DLD1 (cell line): Measurements from ENCODE around the gene PTPN23.
"Not testable (repeated sequence)": the region's sequence is repeated elsewhere in the genome, so short reads cannot be mapped to it uniquely, and the experiment has no call there.

Source experiments
- in situ Hi-C: cut with HindIII; loops from 2 replicates; pipeline ENCODE4 v1.10.0; 2017; ENCODE audit warnings: low sequenced_read_pairs

Gene PTPN23

GRCh38 chr3:47367631-47368030, 13.2 kb upstream of the PTPN23 start:
- in situ Hi-C loops, result no loop called here

DNA sequence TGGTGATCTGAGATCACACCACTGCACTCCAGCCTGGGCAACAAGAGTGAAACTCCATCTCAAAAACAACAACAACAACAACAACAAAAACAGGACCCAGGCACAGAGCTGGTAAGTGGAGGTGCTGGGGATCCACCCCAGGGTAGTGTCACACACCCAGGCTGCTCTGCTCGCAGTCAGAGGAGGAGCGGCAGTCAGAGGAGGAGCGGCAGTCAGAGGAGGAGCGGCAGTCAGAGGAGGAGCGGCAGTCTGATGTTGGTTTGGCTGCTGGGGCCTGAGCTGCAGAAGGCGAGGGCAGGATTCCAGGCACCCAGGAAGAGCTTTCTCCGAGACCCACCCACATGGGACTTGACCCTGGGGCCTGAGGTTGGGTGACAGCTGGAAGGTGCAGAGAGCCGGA, 10.8 kb upstream of the PTPN23 start:
- in situ Hi-C loops, result not testable (repeated sequence)

GRCh38 chr3:47370887-47371697, 9.7 kb upstream of the PTPN23 start:
- in situ Hi-C loops, result no loop called here

GRCh38 chr3:47374587-47374986, 6.2 kb upstream of the PTPN23 start:
- in situ Hi-C loops, result no loop called here

- in situ Hi-C loops, result no loop called here
Measured at GRCh38 chr3:47376393-47376792, 4.4 kb upstream of the PTPN23 start.

DNA sequence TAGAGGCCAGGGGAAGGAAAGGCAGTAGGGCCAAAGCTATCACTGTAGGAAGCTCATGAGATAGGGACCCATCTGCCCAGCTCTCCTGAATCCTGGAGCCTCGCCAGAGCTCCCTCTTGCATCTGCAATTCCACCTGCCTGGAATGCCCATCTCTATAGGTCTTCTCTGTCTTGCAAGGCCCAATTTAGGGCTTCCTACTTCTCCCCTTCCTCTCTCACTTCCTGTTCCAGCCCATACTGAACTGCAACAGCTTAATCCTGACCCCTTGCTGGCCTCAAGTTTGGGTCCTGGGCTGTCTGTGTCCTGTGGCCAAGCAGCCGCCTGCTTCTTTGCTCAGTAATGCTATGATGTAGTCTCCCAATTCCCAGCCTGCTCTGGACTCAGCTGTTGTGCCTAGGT, 3.6 kb upstream of the PTPN23 start:
- in situ Hi-C loops, result no loop called here

- in situ Hi-C loops, result no loop called here
Measured at GRCh38 chr3:47378869-47379268, 2.0 kb upstream of the PTPN23 start.

DNA sequence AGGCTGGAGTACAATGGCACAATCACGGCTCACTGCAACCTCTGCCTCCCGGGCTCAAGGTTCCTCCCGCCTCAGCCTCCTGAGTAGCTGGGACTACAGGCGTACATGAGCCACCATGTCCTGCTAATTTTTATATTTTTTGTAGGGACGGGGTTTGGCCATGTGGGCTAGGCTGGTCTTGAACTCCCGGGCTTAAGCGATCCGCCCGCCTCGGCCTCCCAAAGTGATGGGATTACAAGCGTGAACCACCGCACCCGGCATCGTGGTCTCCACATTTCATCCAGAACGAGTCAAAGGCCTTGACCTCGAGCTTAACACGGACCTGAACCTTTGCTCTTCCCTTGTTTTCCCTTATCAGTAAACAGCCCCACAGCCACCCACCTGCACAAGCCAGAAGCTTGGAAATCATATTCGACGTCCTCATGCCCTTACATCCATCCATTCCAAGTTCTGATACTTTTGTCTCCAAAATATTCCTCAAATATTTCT, 1.4 kb upstream of the PTPN23 start:
- in situ Hi-C loops, result no loop called here

GRCh38 chr3:47380026-47380600, 708 bp upstream of the PTPN23 start:
- in situ Hi-C loops, result no loop called here

DNA sequence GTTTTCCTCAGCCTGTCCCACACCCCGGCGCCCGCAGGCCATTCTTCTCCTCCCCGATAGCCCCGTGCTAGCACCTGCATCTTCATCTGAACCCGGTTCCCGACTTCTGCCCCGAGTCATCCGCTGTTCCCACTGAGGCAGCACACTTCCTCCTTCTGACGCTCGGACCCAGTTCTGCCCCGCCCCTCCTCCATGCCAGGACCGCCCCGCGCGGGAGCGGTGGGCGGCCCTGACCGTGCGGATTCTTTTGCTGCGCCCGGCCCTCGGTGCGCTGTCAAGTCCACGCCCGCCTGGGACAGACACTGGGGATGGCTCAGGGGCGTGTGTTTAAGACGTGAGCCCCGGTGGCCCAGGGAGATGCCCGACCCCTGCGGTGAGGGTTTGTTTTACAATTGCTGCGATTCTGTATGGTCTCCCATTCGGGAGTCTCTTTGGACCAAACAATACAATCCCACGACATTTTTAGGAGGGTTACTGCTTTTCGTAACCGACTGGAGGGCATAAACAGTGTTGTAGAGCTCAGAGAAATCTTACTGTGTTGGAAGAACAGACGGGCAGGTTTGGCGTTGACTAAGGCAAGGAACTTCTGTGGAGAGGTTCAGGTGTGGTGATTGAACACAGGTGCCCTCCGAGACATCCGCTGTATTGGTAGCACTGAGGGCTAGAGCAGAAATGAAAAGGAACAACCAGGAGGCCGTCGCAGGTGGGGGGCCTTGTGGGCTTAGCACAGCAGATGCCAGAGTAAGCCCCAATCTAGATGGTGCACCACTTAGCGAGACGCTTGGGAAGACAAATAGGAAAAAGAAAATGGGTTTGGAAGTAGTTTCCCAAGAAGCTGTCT, 716 bp downstream of the PTPN23 start:
- in situ Hi-C loops, result no loop called here

- in situ Hi-C loops, result no loop called here
Measured at GRCh38 chr3:47384425-47384824, 3.6 kb downstream of the PTPN23 start.

DNA sequence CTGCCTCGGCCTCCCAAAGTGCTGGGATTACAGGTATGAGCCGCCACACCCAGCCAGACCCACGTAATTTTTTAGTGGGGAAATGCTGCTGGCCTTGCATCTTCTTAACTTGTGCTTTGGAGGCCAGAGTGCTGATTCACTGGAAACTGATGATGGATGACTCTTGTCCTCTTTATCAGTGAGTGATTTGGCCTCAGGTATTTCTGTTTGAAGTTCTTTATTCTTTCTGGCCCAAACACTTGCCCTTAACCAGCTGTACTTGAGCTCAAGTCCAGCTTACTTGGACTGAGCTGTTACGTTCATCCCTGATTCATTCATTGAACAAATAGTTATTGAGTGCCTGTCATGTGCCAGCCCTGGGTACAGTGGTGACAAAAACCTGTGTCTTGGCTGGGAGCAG, 4.2 kb downstream of the PTPN23 start:
- in situ Hi-C loops, result no loop called here

GRCh38 chr3:47385796-47386195, 5.0 kb downstream of the PTPN23 start:
- in situ Hi-C loops, result no loop called here

- in situ Hi-C loops, result no loop called here
Measured at GRCh38 chr3:47392933-47393332, 12.1 kb downstream of the PTPN23 start.

DNA sequence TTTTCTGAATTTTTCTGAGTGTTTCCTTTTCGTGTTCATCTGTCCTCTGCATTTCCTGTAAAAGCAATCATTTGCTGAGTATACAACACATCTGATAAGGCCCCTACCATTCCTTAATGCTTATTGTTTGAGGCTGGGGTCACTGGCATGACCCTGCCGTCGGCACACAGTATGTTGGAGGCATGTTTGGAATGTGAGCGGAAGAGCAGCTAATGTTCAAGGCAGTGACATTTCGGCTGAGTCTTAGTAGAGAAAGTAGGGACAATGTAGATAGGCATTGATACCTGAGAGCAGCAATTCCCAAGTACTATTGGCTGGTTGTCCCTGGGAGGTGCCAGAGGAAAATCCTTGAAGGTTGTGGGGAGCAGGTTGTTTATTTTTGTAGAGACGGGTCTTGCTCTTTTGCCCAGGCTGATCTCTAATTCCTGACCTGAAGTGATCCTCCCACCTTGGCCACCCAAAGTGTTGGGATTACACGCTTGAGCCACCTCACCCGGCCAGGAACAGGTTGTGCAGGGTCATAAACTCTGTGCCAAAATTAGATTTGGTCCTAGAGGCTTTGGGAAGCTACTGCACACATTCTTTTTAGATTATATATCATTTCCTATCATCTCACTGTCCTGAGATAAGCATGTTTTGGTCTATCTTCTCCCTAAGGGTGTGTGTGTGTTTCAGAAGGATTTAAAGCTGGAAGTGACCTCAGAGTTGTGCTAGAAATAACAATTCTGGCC, 13.5 kb downstream of the PTPN23 start:
- in situ Hi-C loops, result no loop called here

- in situ Hi-C loops, result no loop called here
Measured at GRCh38 chr3:47394881-47395280, 14.1 kb downstream of the PTPN23 start.

DNA sequence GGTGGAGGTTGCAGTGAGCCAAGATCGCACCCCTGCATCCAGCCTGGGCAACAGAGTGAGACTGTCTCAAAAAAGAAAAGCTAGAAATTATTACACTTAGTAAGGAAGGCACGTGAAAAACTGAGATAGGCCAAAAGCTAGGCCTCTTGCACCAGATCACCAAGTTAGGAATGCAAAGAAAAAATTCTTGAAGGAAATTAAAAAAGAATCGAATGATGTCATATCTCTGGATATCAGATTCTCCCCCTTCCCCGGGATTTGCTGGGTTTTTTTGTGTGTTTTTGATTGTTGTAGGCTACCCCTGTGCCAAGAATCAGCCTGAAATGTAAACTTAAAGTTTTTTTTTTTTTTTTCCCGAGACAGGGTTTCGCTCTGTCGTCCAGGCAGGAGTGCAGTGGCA, 17.4 kb downstream of the PTPN23 start:
- in situ Hi-C loops, result no loop called here

DNA sequence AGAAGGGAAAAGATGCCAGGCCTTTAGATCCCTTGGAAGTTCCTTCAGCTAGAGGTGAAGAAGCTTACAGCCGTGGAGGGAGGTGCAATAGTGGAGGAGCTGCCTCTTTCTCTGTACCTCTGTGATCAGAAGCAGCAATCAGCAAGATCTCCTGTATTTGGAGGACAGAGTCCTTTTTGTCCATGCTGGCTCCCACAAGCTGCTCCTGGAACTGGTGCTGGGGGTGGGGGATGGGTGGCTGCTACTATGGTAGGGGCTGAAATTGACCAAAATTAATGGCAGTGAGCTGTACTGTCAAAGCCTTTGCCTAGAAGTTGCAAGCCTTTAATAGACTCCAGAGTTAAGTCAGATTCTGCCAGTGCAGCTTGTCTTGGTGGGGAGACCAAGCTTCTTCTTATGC, 18.2 kb downstream of the PTPN23 start:
- in situ Hi-C loops, result no loop called here

DNA sequence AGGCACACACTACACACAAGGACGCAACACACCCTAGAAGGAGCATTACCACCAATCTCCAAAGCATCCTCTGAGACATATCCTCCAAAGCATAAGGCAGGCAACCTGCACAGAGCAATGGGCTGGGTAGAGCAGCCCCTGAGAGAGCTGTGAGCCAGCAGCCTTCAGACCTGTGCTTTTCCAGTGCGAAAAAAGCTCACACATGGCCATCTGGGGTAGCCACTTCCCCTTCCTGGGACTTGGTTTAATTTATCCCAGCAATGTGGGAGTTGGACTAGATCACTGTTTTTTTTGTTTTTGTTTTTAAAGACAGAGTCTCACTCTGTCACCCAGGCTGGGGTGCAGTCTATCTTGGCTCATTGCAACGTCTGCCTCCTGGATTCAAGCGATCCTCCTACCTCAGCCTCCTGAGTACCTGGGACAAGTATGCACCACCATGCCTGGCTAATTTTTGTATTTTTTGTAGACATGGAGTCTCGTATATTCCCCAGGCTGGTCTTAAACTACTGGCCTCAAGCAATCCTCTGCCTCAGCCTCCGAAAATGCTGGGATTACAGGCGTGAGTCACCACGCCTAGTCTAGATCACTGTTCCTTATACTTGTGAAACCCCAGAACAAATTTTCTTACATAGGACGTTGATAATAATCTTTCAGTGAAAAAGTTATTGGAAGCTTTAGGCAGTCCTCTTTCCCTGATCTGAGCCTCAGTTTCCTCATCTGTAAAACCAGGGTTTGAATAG, 18.9 kb downstream of the PTPN23 start:
- in situ Hi-C loops, result no loop called here

DNA sequence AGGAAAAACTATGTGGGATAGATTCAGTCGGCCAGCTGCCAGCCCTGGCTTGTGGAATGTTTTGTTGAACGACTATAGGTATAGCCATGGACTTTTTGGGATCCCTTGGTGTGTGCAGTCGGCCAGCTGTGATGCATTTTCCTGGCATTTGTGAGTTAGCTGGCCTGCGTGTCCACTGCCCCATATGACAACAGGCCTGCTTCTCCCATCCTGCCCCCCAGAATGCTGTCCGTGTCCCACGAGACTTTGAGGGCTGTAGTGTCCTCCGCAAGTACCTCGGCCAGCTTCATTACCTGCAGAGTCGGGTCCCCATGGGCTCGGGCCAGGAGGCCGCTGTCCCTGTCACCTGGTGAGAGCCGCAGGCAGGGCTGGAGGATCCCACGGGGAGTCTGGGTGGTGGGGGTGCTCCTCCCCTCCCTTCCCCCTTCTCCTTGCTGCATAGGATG, 23.6 kb downstream of the PTPN23 start:
- in situ Hi-C loops, result no loop called here
